GM18520 (cell line): Measurements from ENCODE around the gene AXIN2.
"Not testable (repeated sequence)": the region's sequence is repeated elsewhere in the genome, so short reads cannot be mapped to it uniquely, and the experiment has no call there.

ENCODE experiments used
- ATAC-seq: cut with Tn5 transposase; IDR thresholded peaks from one replicate; pipeline ENCODE4 v1.9.1; 2021; ENCODE audit not compliant: unreplicated experiment

The AXIN2 gene

GRCh38 chr17:65523411-65523810 lies 38.0 kb downstream of the AXIN2 start:
- no peak for ATAC-seq

- no peak for ATAC-seq
Measured at GRCh38 chr17:65522751-65523404, 38.6 kb downstream of the AXIN2 start.

GRCh38 chr17:65519462-65519861 lies 42.0 kb downstream of the AXIN2 start:
- ATAC-seq, result no peak

GRCh38 chr17:65518256-65518655 lies 43.2 kb downstream of the AXIN2 start:
- ATAC-seq, result no peak

- no peak for ATAC-seq
Measured at GRCh38 chr17:65515959-65516948, 45.2 kb downstream of the AXIN2 start.

- ATAC-seq, result no peak
Measured at GRCh38 chr17:65515512-65515911, 45.9 kb downstream of the AXIN2 start.

- ATAC-seq, result no peak
Measured at GRCh38 chr17:65514541-65514940, 46.9 kb downstream of the AXIN2 start.

GRCh38 chr17:65514082-65514481 lies 47.4 kb downstream of the AXIN2 start:
- ATAC-seq, result no peak

- ATAC-seq, result no peak
Measured at GRCh38 chr17:65511316-65511715, 50.1 kb downstream of the AXIN2 start.

GRCh38 chr17:65509032-65509431 lies 52.4 kb downstream of the AXIN2 start:
- ATAC-seq, result no peak

GRCh38 chr17:65504673-65505072 lies 56.8 kb downstream of the AXIN2 start:
- not testable (repeated sequence) for ATAC-seq

GRCh38 chr17:65504141-65504540 lies 57.3 kb downstream of the AXIN2 start:
- no peak for ATAC-seq

GRCh38 chr17:65503557-65503956 lies 57.9 kb downstream of the AXIN2 start:
- no peak for ATAC-seq

GRCh38 chr17:65498816-65499215 lies 62.6 kb downstream of the AXIN2 start:
- no peak for ATAC-seq

GRCh38 chr17:65496801-65497200 lies 64.6 kb downstream of the AXIN2 start:
- no peak for ATAC-seq

- ATAC-seq, result no peak
Measured at GRCh38 chr17:65495122-65496055, 66.1 kb downstream of the AXIN2 start.

- ATAC-seq, result no peak
Measured at GRCh38 chr17:65489413-65490155, 71.9 kb downstream of the AXIN2 start.

- ATAC-seq, result no peak
Measured at GRCh38 chr17:65488665-65489064, 72.8 kb downstream of the AXIN2 start.

- ATAC-seq, result no peak
Measured at GRCh38 chr17:65487990-65488389, 73.5 kb downstream of the AXIN2 start.

- ATAC-seq, result no peak
Measured at GRCh38 chr17:65487161-65487560, 74.3 kb downstream of the AXIN2 start.
